ENCODE data around the gene PRKAR1B.
"Not testable (repeated sequence)": the region's sequence is repeated elsewhere in the genome, so short reads cannot be mapped to it uniquely, and the experiment has no call there.

DNA sequence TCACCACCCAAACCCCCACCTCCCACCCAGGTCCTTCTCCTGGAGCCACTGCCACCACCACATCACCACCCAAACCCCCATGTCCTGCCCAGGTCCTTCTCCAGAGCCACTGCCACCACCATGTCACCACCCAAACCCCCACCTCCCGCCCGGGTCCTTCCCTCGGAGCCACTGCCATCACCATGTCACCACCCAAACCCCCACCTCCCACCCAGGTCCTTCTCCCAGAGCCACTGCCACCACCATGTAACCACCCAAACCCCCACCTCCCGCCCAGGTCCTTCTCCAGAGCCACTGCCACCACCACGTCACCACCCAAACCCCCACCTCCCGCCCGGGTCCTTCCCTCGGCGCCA lies 175.5 kb downstream of the PRKAR1B start:
- TF ChIP-seq, protein P1, sequence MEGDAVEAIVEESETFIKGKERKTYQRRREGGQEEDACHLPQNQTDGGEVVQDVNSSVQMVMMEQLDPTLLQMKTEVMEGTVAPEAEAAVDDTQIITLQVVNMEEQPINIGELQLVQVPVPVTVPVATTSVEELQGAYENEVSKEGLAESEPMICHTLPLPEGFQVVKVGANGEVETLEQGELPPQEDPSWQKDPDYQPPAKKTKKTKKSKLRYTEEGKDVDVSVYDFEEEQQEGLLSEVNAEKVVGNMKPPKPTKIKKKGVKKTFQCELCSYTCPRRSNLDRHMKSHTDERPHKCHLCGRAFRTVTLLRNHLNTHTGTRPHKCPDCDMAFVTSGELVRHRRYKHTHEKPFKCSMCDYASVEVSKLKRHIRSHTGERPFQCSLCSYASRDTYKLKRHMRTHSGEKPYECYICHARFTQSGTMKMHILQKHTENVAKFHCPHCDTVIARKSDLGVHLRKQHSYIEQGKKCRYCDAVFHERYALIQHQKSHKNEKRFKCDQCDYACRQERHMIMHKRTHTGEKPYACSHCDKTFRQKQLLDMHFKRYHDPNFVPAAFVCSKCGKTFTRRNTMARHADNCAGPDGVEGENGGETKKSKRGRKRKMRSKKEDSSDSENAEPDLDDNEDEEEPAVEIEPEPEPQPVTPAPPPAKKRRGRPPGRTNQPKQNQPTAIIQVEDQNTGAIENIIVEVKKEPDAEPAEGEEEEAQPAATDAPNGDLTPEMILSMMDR (conservative IDR thresholded peaks at IDR 0.05; ENCODE audit: low read depth, low read length) = not testable (repeated sequence)
- not testable (repeated sequence) for TF ChIP-seq EZH2 (IDR thresholded peaks at IDR 0.05; ENCODE audit: borderline replicate concordance, low read depth, low read length, poor library complexity, severe bottlenecking)

Data from A673 (cell line).